GM21786 (cell line): ENCODE data around the gene PACS1.
"Not testable (repeated sequence)": the region's sequence is repeated elsewhere in the genome, so short reads cannot be mapped to it uniquely, and the experiment has no call there.

Experiments
- ATAC-seq: cut with Tn5 transposase; IDR thresholded peaks from one replicate; pipeline ENCODE4 v1.9.1; 2021; ENCODE audit not compliant: unreplicated experiment

The PACS1 gene

DNA sequence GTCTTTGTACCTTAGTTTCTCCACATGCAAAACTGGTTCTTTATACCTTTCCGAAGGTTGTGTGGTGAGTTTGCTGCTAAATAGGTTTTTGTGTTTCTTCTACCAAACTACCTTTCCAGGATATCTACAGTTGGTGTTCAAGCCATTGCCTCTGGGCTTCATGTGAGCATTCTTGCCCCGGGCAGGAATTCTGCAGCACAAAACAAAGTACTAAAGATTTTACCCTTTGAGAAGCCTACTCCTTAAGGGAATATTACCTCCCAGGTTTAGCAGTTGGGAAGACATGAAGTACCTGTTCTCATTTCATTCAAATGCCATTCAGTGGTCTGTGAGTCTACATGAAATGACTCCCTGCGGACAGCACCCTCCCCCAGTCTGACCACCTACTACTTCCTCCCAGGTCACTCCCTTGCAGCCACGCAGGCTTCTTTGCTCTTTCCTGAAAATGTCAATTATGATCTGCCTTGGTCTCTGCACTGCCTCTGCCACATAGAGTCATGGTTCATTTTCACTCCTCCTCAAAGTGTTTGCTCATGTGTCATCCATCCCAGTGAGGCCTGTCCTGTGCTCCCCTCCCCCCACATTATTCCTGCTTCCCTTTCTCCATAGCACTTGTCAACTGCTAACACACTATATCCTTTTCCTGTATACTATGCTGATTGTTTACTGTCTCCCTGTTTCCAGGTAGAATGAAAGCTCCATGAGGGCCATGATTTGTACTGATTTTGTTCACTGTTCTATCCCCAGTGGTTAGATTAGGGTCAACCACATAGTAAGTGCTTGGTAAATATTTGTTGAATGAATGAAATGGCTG, 36.9 kb downstream of the PACS1 start:
- no peak for ATAC-seq

DNA sequence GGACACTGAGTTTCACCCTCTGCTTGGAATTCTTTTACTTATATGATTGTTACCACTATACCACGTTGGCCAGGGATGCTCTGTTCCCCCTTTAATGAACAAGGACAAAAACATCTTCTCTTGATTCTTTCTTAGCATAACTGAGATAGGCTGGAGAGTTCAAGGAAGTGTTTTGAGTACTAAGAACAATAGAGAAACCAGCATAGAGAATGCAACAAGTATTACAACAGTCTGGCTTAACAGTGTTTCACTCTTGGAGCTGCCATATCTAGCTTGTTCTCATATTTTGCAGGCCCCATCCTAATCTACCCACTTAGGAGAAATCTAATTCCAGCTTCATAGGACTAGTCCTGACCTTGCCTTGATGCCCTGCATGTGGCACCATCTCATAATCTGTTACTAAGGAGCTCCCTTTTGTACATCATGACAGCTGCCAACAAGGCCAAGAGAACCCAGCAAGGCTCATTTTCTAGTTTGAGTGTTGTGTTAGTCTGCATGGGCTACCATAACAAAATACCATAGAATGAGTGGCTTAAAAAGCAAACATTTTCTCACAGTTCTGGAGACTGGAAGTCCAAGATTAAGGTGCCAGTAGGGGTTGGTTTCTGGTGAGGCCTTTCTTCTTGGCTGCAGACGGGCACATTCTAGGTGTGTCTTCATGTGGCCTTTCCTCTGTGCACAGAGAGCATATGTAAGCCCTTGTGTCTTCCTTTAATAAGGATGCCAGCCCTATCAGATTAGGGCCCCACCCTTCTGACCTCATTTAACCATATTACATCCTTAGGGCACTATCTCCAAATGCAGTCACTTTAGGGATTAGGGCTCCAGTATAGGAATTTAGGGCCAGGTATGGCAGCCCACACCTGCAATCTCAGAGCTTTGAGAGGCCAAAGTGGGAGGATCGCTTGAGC, 37.8 kb downstream of the PACS1 start:
- ATAC-seq, result no peak

DNA sequence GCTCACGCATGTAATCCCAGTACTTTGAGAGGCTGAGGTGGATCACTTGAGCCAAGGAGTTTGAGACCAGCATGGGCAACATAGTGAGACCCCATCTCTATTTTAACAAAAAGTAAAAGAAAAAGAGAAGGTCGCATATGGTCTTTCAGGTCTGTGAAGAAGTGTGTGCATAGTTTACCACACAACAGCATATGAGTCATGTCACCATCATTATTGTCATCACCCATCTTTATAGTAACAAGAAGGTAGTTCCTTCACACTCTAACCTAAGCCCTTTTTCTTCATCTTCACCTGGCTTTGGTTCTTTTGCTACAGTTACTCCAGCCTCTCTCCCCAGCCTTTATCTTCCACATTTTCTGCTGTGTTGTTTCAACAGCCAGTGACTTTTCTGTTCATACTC, 39.2 kb downstream of the PACS1 start:
- no peak for ATAC-seq

DNA sequence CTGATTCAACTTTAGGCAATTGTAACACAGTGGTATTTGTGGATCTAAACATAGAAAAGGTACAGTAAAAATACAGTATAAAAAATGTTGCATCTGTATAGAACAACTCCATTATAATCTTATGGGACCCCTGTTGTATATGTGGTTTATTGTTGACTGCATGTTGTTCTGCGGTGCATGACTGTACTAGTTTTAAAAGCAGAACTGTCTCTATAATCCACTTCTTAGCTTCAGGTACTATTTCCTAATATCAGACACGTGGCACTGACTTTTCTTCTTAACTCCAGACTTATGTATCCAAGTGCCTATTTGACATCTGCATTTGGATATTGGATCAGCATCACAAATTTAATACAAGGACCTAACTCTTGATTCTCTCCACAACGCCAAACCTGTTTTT, 41.1 kb downstream of the PACS1 start:
- no peak for ATAC-seq

DNA sequence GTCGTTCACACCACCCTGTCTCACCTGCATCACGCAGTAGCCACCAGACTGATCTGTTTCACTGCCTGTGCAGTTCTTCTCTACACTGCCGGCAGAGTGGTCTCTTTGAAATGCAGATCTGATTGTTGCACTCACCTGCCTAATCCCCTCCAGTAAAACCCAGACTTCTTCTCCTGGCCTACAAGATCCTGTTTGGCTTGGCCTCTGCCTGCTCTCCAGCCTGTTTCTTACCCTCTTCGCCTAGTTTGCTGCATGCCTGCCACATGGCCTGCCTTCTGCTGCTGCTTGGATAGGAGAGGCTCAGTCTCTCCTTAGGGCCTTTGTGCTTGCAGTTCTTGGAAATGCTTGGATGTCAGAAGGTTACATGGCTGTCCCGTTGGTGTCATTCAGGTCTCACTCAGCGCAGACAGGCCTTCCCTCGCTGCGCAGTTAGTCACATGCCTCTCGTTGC, 42.0 kb downstream of the PACS1 start:
- ATAC-seq, result no peak

DNA sequence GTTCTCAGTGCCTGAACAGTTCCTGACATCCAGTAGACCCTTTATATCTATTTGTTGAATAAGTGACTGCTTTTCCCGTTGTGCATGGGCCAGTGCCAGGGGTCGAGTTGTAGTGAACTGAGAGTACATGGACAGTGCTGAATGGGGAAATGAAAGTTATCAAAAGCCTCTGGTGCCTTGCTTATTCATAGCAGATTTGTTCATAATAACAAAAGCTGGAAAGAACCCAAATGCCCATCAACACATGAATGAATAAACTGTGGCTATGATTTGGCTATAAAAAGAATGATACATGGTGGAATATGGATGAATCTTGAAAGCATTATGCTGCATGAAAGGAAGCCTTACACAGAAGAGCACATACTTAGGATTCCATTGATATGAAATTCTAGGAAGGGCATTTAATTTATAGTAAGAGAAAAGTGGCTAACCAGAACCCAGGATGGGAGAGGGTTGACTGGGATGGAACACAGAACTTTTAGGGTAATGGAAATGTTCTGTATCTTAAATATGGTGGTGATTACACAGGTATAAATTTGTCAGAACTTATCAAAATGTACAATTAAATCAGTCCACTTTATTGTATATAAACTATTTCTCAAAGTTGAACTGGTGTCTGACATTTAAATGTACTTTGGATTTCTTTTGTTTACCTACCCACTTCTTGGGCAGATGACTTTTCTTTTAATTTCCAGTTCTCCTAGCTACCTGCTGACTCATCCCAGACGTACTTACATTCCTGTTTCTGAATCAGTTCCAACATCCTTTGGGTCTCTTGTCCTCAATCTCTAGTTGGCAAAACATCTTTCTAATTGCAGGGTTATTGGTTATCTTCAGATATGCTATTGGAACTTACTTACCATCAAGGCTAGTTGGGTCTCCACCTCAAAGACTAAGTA, 42.8 kb downstream of the PACS1 start:
- ATAC-seq, result no peak

DNA sequence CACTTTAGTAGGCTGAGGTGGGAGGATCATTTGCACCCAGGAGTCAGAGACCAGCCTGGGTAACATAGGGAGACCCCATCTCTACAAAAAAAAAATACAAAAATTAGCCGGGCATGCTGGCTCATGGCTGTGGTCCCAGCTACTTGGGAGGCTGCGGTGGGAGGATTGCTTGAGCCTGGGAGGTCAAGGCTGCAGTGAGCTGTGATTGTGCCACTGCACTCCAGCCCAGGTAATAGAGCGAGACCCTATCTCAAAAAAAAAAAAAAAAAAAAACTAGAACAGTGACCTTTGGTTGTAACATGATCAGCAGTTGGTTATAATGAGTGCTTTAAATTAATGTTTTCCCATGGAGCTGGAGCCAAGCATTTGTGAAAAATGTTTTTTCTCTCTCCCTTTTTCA, 44.9 kb downstream of the PACS1 start:
- not testable (repeated sequence) for ATAC-seq

DNA sequence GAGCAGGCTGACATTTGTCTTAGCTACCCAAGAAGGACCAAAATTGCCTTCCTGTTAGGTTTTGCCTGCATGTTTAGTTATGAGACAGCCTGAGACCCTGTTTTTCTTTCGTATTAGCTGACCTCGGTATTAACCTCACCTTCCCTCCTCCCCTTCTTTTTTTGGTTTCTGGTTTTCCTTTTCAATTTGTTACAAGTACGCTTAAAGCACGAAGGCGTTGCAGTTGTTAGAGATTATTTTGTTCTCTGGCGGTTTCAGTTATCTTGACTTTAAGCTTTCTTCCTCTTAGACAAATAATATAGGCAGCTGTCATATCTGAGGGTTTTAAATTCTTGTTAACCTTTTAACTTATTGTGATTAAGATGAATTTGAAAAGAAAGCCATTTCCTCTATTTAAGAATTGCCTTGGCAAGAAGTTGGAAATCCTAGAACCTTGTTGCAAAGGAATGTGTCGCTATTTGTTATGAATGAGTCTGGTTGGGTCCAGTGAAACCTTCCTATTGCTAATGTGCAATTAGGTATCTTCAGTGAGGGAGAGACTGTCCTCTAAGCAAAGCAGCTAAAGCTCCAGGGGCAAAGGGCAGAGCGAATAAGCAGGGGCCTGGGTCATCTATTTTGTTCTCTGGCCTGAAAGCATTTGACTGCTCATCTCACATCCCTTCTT, 45.7 kb downstream of the PACS1 start:
- peak; percentile 62 for ATAC-seq

DNA sequence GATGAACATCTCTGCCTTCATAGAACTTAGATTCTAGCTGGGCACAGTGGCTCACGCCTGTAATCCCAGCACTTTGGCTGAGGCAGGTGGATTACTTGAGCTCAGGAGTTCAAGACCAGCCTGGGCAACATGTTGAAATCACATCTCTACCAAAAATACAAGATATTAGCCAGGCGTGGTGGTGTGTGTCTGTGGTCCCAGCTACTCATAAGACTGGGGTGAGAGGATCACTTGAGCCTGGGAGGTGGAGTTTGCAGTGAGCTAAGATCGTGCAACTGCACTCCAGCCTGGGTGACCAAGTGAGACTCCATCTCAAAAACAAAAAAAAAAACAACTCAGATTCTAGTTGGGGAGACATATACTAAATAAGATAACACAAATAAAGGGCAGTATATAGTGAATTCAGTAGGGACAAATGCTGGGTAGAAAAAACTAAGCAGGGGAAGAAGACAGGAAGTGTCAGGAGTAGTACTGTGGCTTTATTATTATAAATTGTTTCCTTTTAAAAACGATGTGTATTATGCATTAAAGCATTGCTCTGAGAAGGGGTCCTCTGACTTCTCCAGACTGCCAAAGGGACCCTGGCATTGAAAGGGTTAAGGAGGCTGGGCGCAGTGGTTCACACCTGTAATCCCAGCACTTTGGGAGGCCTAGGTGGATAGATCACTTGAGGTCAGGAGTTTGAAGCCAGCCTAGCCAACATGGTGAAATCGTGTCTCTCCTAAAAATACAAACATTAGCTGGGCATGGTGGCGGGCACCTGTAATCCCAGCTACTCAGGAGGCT, 46.7 kb downstream of the PACS1 start:
- no peak for ATAC-seq

DNA sequence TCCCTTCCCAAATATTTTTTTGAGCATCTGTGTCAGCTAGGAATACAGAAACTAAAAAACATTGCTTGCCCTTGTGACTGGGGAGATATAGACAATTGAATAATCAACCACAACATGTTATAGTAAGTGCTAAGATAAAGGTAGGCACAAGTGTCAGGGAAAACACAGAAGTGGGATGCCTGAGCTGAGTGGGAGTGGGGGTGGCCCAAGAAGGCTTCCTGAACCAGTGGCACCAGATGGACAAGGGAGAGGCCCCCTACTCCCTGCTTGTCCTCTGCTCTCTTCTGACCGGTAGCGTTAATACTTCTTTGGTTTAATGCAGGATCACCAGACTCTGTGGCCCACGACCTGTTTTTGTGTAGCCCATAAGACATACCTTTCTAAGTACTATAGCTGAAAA, 48.8 kb downstream of the PACS1 start:
- ATAC-seq, result no peak

DNA sequence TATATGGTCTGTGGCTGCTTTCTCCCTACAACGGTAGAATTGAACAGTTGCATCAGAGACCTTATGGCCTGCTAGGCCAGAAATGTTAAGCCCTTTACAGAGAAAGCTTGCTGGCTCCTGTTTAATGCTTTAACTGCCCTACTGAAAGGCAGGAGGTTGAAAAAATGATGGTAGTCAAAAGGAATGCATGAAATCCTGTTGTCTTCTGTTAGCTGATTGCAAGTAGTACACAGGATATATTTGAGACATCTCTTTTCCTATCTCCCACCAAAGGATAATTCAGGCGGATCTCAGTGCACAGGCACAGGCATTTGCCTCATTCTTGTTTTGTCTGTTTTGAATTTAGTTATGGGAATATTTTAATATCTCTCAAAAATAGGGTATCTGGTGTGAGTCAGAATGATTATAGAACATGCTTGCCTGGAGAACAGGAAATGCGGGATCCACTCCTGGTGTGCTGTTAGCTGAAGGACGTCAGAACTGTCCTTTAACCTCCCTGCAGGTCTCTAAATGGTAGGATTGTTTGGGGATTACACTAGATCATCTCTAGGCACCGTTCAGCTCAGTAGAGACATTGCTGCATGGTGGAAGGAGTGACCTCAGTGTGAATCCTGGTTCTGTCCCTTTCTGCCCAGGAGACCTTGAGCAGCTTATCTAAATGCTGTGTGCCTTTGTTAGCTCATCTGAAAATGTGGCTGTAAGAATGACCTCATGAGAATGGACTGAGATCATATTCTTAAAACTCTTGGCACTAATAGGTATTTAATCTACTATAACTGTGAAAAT, 49.5 kb downstream of the PACS1 start:
- no peak for ATAC-seq

DNA sequence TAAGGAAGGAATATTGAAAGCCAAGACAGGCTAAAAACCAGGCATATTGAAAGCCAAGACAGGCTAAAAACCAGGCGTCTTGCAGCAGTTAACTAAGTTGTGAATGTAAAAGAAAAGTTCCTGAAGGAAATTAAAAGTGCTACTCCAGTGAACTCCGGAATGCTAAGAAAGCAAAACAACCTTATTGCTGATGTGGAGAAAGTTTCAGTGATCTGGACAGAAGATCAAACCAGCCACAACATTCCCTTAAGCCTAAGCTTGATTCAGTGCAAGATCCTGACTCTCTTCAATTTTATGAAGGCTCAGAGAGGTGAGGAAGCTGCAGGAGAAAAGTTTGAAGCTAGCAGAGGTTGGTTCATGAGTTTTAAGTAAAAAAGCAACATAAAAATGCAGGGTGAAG, 51.4 kb downstream of the PACS1 start:
- ATAC-seq, result no peak

DNA sequence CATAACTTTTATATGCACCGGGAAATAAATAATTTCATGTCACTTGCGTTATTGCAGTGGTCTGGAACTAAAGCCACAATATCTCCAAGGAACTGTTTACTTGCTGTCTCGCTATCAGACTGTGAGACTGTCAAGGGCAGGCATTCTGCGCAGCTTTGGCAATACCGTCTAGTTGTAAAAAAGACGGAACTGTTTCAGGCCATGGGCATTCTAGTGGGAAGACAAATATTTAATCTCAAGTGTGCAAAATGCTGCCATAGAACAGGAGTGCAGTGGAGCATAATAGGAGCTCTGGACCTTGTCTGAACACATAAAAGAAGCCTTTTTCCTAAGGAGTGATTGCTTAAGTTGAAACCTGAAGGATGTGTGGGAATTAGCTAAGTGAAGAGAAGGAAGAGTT, 53.8 kb downstream of the PACS1 start:
- ATAC-seq, result no peak

DNA sequence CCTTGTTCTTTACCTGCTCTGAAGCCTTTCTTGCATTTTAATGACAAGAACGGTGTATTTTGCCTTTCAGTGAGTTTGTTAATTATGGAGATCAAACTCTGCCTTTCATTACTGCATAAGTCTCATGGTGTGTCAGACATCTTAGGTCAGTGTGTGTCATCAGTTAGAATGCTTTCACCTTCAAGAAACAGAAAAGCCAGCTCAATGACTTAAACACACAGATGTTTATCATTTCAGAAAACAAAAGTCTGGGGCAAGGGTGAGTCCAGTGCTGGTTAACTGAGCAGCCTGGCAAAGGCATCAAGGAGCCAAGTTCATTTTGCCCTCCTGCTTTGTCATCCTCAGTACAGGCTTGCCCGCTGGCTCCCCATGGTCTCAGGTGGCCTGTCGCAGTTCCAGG, 54.5 kb downstream of the PACS1 start:
- ATAC-seq, result no peak

DNA sequence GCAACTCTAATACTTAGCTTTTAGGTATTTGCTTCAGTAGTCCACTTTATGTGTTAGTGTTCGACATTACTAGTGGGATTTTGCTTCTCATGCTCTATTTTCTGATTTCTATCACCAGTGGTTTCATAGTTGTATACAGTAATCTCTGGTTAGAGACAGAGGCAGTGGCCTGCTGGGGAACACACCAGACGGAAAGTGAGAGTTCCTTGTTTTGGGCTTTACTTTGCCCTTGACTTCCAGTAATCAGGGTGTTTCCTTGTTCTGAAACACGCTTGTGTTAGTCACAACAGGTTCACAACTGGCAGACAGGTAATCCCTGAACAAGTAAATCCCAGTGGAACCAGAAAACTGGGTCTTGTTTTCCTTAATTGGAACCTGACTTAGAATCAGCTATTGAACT, 56.0 kb downstream of the PACS1 start:
- no peak for ATAC-seq

DNA sequence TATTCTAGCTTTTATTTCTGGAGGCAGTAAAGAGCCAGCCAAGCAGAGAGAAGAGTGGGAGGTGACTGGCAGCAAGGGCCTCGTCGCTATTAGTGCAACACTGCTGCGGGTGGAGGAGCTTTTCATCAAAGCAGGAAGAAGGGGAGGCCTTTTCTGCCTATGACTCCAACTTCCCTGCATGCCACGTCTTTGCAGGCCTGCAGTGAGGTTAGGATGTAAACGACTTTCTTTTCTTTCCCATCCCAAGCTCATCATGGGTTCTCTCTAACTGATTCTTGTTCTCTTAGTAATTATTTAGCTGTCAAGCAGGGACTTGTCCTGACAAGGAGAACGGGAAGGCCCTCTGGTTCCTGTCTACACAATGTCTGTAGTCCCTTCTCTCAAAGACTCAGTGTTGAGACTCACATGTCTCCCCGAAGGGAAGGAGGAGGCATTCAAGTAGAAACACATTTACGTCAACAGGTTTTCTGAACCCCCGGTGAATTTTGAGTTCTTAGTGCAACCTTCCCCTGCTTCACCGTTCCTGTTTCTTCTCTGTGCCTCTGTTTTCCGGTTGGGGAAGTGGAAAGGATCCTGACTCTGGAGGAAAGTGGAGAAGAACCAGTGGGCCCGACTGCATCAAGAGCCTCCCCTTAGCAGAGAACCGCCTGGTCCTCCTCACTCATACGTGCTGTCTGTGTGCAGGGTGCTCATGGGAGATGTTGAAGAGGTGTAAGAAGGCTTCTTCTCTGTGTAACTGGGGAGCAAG, 56.9 kb downstream of the PACS1 start:
- ATAC-seq, result peak; percentile 65

DNA sequence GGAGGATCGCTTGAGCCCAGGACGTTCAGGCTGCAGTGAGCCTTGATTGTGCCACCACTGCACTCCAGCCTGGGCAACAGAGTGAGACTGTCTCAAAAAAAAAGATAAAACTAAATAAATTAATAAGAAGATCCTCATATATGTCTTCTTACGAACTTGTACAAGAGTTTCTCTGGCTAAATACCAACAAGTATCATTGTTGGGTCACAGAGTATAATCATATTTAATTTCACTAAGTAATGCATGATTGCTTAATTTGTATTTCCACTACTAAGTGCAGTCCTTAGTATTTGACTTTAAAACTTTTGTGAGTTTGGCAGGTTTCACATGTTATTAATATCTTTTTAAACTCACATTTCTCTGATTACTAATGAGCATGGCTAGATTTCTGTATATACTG, 60.9 kb downstream of the PACS1 start:
- no peak for ATAC-seq

DNA sequence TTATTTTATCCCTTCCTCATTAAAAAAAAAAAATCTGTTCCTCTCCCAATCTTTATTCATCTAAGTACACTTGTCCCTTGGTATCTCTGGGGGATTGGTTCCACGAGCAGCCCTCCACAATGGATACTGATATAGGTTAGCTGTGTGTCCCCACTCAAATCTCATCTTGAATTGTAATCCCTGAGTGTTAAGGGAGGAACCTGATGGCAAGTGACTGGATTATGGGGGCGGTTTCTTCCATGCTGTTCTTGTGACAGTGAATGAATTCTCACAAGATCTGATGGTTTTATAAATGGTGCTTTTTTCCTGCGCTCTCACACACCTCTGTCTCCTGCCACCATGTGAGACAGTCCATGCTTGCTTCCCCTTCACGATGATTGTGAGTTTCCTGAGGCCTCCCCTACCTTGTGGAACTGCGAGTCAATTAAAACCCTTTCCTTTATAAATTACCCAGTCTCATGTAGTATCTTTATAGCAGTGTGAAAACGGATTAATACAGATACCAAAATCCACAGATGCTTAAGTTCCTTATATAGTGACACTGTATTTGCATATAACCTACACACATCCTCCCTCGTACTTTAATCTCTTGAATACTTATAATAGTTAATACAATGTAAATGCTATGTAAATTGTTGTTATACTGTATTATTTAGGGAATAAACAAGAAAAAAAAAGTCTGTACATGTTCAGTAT, 62.0 kb downstream of the PACS1 start:
- ATAC-seq, result no peak
